ENCODE data around the gene SLC44A5. TPM values are rescaled to one million over a fixed set of nuclear protein-coding genes. Genes with fewer than 3 reads are reported as not detected.

The SLC44A5 gene
- total RNA-seq, 1 donor, result under 0.01 TPM

DNA sequence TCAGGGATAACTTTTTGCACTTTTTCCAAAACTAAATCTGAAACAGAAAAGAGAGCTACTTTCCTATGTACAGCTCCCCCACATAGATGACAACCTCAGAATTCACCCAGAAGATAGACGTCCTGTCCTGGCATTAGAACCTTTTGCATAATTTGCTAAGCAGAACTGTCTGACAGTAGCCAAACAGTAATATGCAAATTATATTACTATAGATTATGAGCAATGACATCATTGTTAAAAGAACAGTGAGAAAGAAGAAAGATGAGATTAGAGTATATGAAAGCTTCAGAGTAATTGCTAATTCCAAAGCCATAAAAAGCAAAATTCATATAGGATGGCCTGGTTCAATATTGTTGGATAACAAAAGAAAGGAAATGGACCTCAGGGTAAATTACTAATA, 43.7 kb downstream of the SLC44A5 start:
- TF ChIP-seq, protein P1, sequence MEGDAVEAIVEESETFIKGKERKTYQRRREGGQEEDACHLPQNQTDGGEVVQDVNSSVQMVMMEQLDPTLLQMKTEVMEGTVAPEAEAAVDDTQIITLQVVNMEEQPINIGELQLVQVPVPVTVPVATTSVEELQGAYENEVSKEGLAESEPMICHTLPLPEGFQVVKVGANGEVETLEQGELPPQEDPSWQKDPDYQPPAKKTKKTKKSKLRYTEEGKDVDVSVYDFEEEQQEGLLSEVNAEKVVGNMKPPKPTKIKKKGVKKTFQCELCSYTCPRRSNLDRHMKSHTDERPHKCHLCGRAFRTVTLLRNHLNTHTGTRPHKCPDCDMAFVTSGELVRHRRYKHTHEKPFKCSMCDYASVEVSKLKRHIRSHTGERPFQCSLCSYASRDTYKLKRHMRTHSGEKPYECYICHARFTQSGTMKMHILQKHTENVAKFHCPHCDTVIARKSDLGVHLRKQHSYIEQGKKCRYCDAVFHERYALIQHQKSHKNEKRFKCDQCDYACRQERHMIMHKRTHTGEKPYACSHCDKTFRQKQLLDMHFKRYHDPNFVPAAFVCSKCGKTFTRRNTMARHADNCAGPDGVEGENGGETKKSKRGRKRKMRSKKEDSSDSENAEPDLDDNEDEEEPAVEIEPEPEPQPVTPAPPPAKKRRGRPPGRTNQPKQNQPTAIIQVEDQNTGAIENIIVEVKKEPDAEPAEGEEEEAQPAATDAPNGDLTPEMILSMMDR (IDR thresholded peaks at IDR 0.05; ENCODE audit: insufficient read depth, low read depth, low read length), result no peak
- no peak overlapping the region for H3K4me3 ChIP-seq (ENCODE audit: low read depth, low read length)
- no peak for DNase-seq (ENCODE audit: low read depth)

DNA sequence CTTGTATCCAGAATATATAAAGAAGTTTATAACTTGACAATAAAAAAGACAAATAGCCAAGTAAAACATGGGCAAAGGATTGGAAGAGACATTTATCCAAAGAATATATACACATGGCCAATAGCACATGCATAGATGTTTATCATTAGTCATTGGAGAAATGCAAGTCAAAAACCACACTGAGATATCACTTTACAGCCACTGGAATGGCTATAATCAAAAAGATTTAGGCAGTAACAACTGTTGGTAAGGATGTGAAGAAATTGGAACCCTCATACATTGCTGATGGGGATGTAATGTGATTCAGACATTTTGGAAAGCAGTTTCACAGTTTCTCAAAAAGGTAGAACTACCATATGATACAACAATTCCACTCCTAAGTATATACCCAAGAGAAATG, 51.1 kb downstream of the SLC44A5 start:
- TF ChIP-seq, protein P1 (IDR thresholded peaks at IDR 0.05; ENCODE audit: insufficient read depth, low read depth, low read length), result no peak

DNA sequence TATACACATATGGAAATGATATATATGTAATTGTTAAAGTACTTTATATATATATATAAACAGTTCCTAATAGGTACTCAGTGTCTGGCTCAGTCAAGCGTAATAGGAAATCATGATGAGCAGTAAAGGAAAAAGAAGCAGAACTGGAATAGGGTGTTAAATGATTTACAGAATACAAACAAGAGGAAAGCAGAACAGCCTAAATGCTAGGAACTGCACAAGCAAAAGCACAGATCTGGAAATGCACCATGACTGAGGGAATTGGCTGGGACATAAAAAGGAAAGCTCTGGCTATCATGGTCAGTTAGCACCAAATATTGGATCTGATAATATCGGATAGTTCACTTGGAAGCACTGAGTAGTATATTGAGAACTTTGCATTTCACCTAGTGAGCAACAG, 51.8 kb downstream of the SLC44A5 start:
- DNase-seq (ENCODE audit: low read depth), result no peak
- TF ChIP-seq, protein P1 (IDR thresholded peaks at IDR 0.05; ENCODE audit: insufficient read depth, low read depth, low read length), result no peak
- H3K4me3 ChIP-seq (ENCODE audit: low read depth, low read length), result no peak overlapping the region

More for the DNA sequence above, 51.1 kb downstream of the SLC44A5 start:
- no peak for DNase-seq (ENCODE audit: low read depth)
- H3K4me3 ChIP-seq (ENCODE audit: low read depth, low read length), result no peak overlapping the region

DNA sequence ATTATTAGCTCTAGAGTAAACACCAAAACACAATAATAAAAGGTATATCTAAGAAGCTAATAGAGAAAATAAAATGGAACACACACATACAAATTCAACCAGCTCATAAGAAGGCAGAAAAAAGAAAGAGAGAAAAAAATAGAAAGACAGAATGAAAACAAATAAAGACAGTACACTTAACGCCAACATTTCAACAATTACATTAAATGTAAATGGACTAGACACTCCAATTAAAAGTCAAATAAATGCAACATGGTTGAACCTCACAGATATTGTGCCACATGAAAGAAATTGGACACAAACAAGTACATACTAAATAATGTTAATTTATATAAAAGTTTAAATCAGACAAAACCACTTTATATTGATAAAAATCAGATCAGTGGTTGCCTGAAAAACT, 56.0 kb downstream of the SLC44A5 start:
- TF ChIP-seq, protein P1 (IDR thresholded peaks at IDR 0.05; ENCODE audit: insufficient read depth, low read depth, low read length), result no peak
- DNase-seq (ENCODE audit: low read depth), result no peak
- no peak overlapping the region for H3K4me3 ChIP-seq (ENCODE audit: low read depth, low read length)

DNA sequence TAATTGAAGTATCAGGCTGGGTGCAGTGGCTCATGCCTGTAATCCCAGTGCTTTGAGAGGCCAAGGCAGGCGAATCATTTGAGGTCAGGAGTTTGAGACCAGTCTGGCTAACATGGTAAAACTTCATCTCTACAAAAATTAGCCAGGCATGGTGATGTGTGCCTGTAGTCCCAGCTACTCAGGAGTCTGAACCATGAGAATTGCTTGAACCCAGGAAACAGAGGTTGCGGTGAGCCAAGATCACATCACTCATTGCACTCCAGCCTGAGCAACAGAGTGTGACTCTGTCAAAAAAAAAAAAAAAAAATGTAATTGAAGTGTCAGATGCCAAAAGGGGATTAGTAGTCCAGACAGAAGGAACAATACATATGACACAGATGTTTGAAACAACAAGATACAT, 56.7 kb downstream of the SLC44A5 start:
- no peak for DNase-seq (ENCODE audit: low read depth)
- TF ChIP-seq, protein P1 (IDR thresholded peaks at IDR 0.05; ENCODE audit: insufficient read depth, low read depth, low read length), result no peak
- no peak overlapping the region for H3K4me3 ChIP-seq (ENCODE audit: low read depth, low read length)

DNA sequence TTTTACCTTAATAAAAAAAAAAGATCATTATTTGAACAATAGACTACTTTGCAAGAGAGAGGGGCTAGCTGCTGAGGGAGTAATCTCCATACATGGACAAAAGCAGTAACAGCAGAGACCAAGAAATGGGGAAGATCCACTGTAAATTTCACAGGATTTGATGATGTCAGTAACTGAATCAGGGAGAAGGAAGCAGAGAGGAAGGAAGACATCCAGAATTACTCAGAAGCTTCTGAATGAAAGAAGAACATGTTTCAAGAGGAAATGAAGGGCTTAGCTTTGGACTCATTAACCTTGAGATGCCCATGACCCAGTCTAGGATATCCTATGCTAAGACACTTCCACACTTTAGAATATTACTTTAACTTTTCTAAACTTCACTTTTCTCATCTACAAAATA, 60.4 kb downstream of the SLC44A5 start:
- DNase-seq (ENCODE audit: low read depth), result no peak
- no peak overlapping the region for H3K4me3 ChIP-seq (ENCODE audit: low read depth, low read length)
- TF ChIP-seq, protein P1 (IDR thresholded peaks at IDR 0.05; ENCODE audit: insufficient read depth, low read depth, low read length), result no peak

DNA sequence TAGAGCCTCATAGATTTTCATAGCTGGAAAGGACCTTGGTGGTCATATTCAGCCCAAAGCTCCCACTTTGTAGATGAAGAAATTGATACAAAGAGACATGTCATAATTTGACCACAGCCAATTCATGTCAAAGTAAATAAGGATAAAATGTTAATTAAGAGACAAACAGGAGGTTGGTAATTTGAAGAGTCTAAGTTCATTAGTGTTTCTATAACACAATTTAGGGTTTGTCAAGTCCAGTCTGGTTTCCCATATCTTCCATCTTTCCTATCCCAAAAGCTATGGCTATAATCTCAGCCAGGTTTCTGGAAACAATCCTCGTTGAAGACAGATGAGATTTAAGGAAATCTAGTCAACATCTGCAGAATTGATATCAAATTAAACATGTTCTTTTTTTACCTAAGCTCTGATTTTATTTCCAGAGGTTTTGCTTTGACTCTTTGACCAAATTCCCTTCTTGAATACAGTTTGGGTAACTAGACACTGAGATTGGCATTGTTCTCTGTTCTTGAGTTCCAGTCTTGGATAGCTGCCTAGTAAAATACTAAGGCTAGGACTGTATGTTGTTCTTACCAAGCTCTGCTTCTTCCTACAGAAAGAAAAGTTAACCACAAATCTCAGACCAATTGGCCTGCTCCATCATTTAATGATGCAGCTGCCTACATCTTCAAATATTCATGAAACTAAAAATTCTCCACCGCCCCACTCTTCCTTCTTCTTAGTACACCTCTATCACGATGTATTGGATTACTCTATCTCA, 62.0 kb downstream of the SLC44A5 start:
- DNase-seq (ENCODE audit: low read depth), result no peak

More for the DNA sequence above, 62.0 kb downstream of the SLC44A5 start:
- TF ChIP-seq, protein P1 (IDR thresholded peaks at IDR 0.05; ENCODE audit: insufficient read depth, low read depth, low read length), result no peak
- H3K4me3 ChIP-seq (ENCODE audit: low read depth, low read length), result no peak overlapping the region

All from fibroblast of villous mesenchyme (primary cell).